IMR-90 (cell line): ENCODE results near the gene CDH2. TPM values are rescaled to one million over a fixed set of nuclear protein-coding genes. Genes with fewer than 3 reads are reported as not detected.

Experiments
- ATAC-seq: fragments of 200-7000 bp; cut with Tn5 transposase; 2 replicates; pipeline ENCODE4 v1.9.1; 2020; ENCODE audit warnings: low read depth, mild to moderate bottlenecking, moderate library complexity
- BruUV-seq: library from RNA; stranded (reverse); fragments of 400-500 nt; replicated peaks from 2 replicates; lab custom pipeline; 2021; lab: Mats Ljungman, UMichigan
- CTCF ChIA-PET: fragments of 300-600 bp; formaldehyde crosslinking; extraction: SDS; loops from one replicate; lab custom pipeline; 2021; ENCODE audit warnings: antibody characterized with exemption; lab: Yijun Ruan, JAX
- POLR2A ChIA-PET: fragments of 300-600 bp; sonication (Branson Sonifier 250); formaldehyde crosslinking; loops from one replicate; lab custom pipeline; 2022; ENCODE audit warnings: antibody characterized with exemption; ENCODE audit not compliant: unreplicated experiment; lab: Charles Lee
- DNase-seq: peaks from one replicate; pipeline ENCODE4 v3.0.0; 2013
- H2AFZ ChIP-seq: replicated peaks from 2 replicates; pipeline ENCODE3; 2013; ENCODE audit warnings: low read length, mild to moderate bottlenecking; ENCODE audit not compliant: poor library complexity
- H2AK5ac ChIP-seq: 2 replicates; pipeline ENCODE4 v1.6.1; 2013; ENCODE audit warnings: low read depth, low read length, inconsistent platforms
- H2AK9ac ChIP-seq: replicated peaks from 2 replicates; pipeline ENCODE3; 2013; ENCODE audit warnings: mild to moderate bottlenecking, low read depth, low read length, moderate library complexity; ENCODE audit not compliant: poor library complexity
- H2BK120ac ChIP-seq: 2 replicates; pipeline ENCODE4 v1.6.1; 2013; ENCODE audit warnings: low read depth, low read length, inconsistent platforms
- H2BK15ac ChIP-seq: 3 replicates; pipeline ENCODE4 v1.6.1; 2013; ENCODE audit warnings: low read depth, low read length, inconsistent platforms
- H2BK20ac ChIP-seq: 2 replicates; pipeline ENCODE4 v1.6.1; 2013; ENCODE audit warnings: low read depth, mild to moderate bottlenecking, inconsistent platforms, low read length, moderate library complexity
- H2BK5ac ChIP-seq: 2 replicates; pipeline ENCODE4 v1.6.1; 2013; ENCODE audit warnings: mild to moderate bottlenecking, low read depth, low read length, inconsistent platforms; ENCODE audit not compliant: poor library complexity, severe bottlenecking
- H3K14ac ChIP-seq: replicated peaks from 2 replicates; pipeline ENCODE4 v1.6.1; 2013; ENCODE audit warnings: low read depth, low read length, inconsistent platforms
- H3K18ac ChIP-seq: 2 replicates; pipeline ENCODE4 v1.6.1; 2013; ENCODE audit warnings: low read depth, low read length, control low read depth
- H3K23ac ChIP-seq: 2 replicates; pipeline ENCODE4 v1.6.1; 2013; ENCODE audit warnings: low read depth, low read length, inconsistent platforms
- H3K27ac ChIP-seq: 2 replicates; pipeline ENCODE4 v1.5.1; 2013; ENCODE audit warnings: mild to moderate bottlenecking, control low read depth, low read length; ENCODE audit not compliant: insufficient read depth
- H3K27me3 ChIP-seq: 2 replicates; pipeline ENCODE4 v1.6.1; 2013; ENCODE audit warnings: low read length; ENCODE audit not compliant: control insufficient read depth, insufficient read depth
- H3K36me3 ChIP-seq: 2 replicates; pipeline ENCODE4 v1.6.1; 2013; ENCODE audit warnings: low read length, mixed read lengths; ENCODE audit not compliant: control insufficient read depth, insufficient read depth
- H3K4ac ChIP-seq: 2 replicates; pipeline ENCODE4 v1.6.1; 2013; ENCODE audit warnings: low read depth, low read length, inconsistent platforms
- H3K4me1 ChIP-seq: 2 replicates; pipeline ENCODE4 v1.6.1; 2013; ENCODE audit warnings: low read length, mixed read lengths; ENCODE audit not compliant: control insufficient read depth, insufficient read depth
- H3K4me2 ChIP-seq: 2 replicates; pipeline ENCODE4 v1.6.1; 2013; ENCODE audit warnings: low read depth, mild to moderate bottlenecking, control low read depth, low read length, moderate library complexity
- H3K4me3 ChIP-seq: 2 replicates; pipeline ENCODE4 v1.5.1; 2013; ENCODE audit warnings: low read depth, mild to moderate bottlenecking, control low read depth, low read length, moderate library complexity; ENCODE audit not compliant: insufficient read depth
- H3K56ac ChIP-seq: 2 replicates; pipeline ENCODE4 v1.6.1; 2013; ENCODE audit warnings: low read length, inconsistent platforms; ENCODE audit not compliant: insufficient read depth; ENCODE audit errors: extremely low read depth
- H3K79me1 ChIP-seq, 2 experiments: 2 replicates each; pipeline ENCODE4 v1.6.1; 2013; ENCODE audit warnings: low read length in 2 of 2, inconsistent platforms in 1 of 2, low read depth in 1 of 2
- H3K9ac ChIP-seq: 2 replicates; pipeline ENCODE4 v1.6.1; 2013; ENCODE audit warnings: low read depth, low read length, control low read depth
- H3K9me1 ChIP-seq: 2 replicates; pipeline ENCODE4 v1.6.1; 2013; ENCODE audit warnings: low read length, inconsistent platforms; ENCODE audit not compliant: insufficient read depth
- H3K9me3 ChIP-seq: 2 replicates; pipeline ENCODE4 v1.6.1; 2013; ENCODE audit warnings: low read length; ENCODE audit not compliant: control insufficient read depth, insufficient read depth
- H4K20me1 ChIP-seq: 2 replicates; pipeline ENCODE4 v1.6.1; 2013; ENCODE audit warnings: low read length, inconsistent platforms; ENCODE audit not compliant: insufficient read depth
- H4K5ac ChIP-seq: 2 replicates; pipeline ENCODE4 v1.6.1; 2013; ENCODE audit warnings: mild to moderate bottlenecking, low read depth, low read length, control low read depth
- H4K8ac ChIP-seq, 2 experiments: 2 replicates each; pipeline ENCODE4 v1.6.1; 2013; ENCODE audit warnings: low read depth in 2 of 2, low read length in 2 of 2, control low read depth in 1 of 2, inconsistent platforms in 1 of 2
- H4K91ac ChIP-seq: 2 replicates; pipeline ENCODE4 v1.6.1; 2013; ENCODE audit warnings: low read depth, low read length, inconsistent platforms; ENCODE audit not compliant: insufficient read depth
- BHLHE40 ChIP-seq: fragments of 150-350 bp; IDR thresholded peaks from 2 replicates; pipeline ENCODE4 v1.6.1; 2016; ENCODE audit warnings: mild to moderate bottlenecking, low read depth, low read length
- CHD1 ChIP-seq: IDR thresholded peaks from 2 replicates; pipeline ENCODE4 v1.6.1; 2012; ENCODE audit warnings: low read depth, low read length, improper control_type of control experiment
- CTCF ChIP-seq: conservative IDR thresholded peaks from 2 replicates; pipeline ENCODE4 v1.5.1; 2012; ENCODE audit warnings: mild to moderate bottlenecking, low read depth, low read length, improper control_type of control experiment
- ELK1 ChIP-seq: fragments of 150-350 bp; IDR thresholded peaks from 2 replicates; pipeline ENCODE4 v1.6.1; 2016; ENCODE audit warnings: low read depth, mild to moderate bottlenecking, low read length, moderate library complexity, borderline replicate concordance
- FOS ChIP-seq: fragments of 150-350 bp; IDR thresholded peaks from 2 replicates; pipeline ENCODE4 v1.6.1; 2016; ENCODE audit warnings: low read depth, low read length
- MAFK ChIP-seq: IDR thresholded peaks from 2 replicates; pipeline ENCODE4 v1.6.1; 2012; ENCODE audit warnings: low read depth, low read length, improper control_type of control experiment
- MAZ ChIP-seq: IDR thresholded peaks from 2 replicates; pipeline ENCODE4 v1.6.1; 2012; ENCODE audit warnings: low read depth, mild to moderate bottlenecking, low read length, improper control_type of control experiment, moderate library complexity, borderline replicate concordance
- MXI1 ChIP-seq: IDR thresholded peaks from 2 replicates; pipeline ENCODE4 v1.6.1; 2012; ENCODE audit warnings: low read depth, mild to moderate bottlenecking, low read length, moderate library complexity, borderline replicate concordance
- NFE2L2 ChIP-seq: fragments of 150-350 bp; IDR thresholded peaks from 2 replicates; pipeline ENCODE4 v1.6.1; 2016; ENCODE audit warnings: low read depth, mild to moderate bottlenecking, low read length
- POLR2A ChIP-seq: IDR thresholded peaks from 2 replicates; pipeline ENCODE4 v1.6.1; 2012; ENCODE audit warnings: mild to moderate bottlenecking, low read depth, low read length
- RAD21 ChIP-seq: IDR thresholded peaks from 2 replicates; pipeline ENCODE4 v1.6.1; 2012; ENCODE audit warnings: low read length, improper control_type of control experiment
- RCOR1 ChIP-seq: IDR thresholded peaks from 2 replicates; pipeline ENCODE4 v1.6.1; 2012; ENCODE audit warnings: mild to moderate bottlenecking, low read length, improper control_type of control experiment; ENCODE audit not compliant: insufficient replicate concordance
- RFX5 ChIP-seq: IDR thresholded peaks from 2 replicates; pipeline ENCODE4 v1.8.0; 2012; ENCODE audit warnings: low read depth, mild to moderate bottlenecking, low read length, moderate library complexity
- SMC3 ChIP-seq: fragments of 150-350 bp; IDR thresholded peaks from 2 replicates; pipeline ENCODE4 v1.6.1; 2016; ENCODE audit warnings: low read depth, mild to moderate bottlenecking, antibody characterized with exemption, low read length, moderate library complexity
- USF2 ChIP-seq: fragments of 150-350 bp; IDR thresholded peaks from 2 replicates; pipeline ENCODE4 v1.6.1; 2017; ENCODE audit warnings: mild to moderate bottlenecking, antibody characterized with exemption, low read length, low read depth
- WGBS, 2 experiments: methylation state at CpG; one replicate each; pipeline versions ENCODE4 v1.1.5 to v1.1.7; 2013; ENCODE audit warnings: missing lambda C conversion rate in 2 of 2; ENCODE audit not compliant: insufficient read length in 1 of 2; ENCODE audit errors: extremely low coverage in 2 of 2; 5-methylcytosine and 5-hydroxymethylcytosine counted together
- dilution Hi-C: fragments of 300-500 bp; cut with HindIII; formaldehyde crosslinking; loops from one replicate; pipeline ENCODE4 v1.14.3; 2018; ENCODE audit warnings: low sequenced_read_pairs; ENCODE audit not compliant: unreplicated experiment
- in situ Hi-C: fragments of 300-500 bp; cut with MboI; formaldehyde crosslinking; loops from 3 replicates; pipeline ENCODE4 v1.14.3; 2019; ENCODE audit warnings: low sequenced_read_pairs, inconsistent platforms, mixed read lengths
- intact Hi-C: fragments of 100-400 bp; cut with micrococcal nuclease; formaldehyde crosslinking; loops from 2 replicates; pipeline ENCODE4 v1.10.0; 2022
- polyA plus RNA-seq, 3 experiments: library from polyadenylated mRNA; depleted of rRNA; stranded (reverse); fragments of >200 nt; gene quantifications; 2 replicates each; pipeline ENCODE4 v1.2.3, GENCODE V29; 2012; ENCODE audit warnings: low replicate concordance in 1 of 3
- total RNA-seq: library from RNA; depleted of rRNA; stranded (reverse); fragments of >200 nt; gene quantifications from 2 replicates; pipeline ENCODE4 v1.2.3, GENCODE V29; 2012

Gene CDH2
- total and polyA plus RNA-seq, 2 of the 4 experiments (the other 2 are of a cell fraction): 55.6 to 111 TPM

GRCh38 chr18:28004606-28005005 lies 172.3 kb downstream of the CDH2 start:
- no peak overlapping the region for H4K5ac ChIP-seq
- H4K20me1 ChIP-seq: no peaks in the 10 kb centered on the region
- no peak overlapping the region for H2BK5ac ChIP-seq
- H3K4me3 ChIP-seq: no peak overlapping the region
- no peak overlapping the region for H4K8ac ChIP-seq
- no peaks in the 10 kb centered on the region for H3K27me3 ChIP-seq
- no peak overlapping the region for H4K91ac ChIP-seq
- no peak overlapping the region for H2BK20ac ChIP-seq
- H2AK5ac ChIP-seq: no peak overlapping the region
- H3K27ac ChIP-seq: no peak overlapping the region
- CTCF ChIA-PET: no interaction called here
- ATAC-seq (no peak), DNase-seq (no peak)
- no peak overlapping the region for H3K14ac ChIP-seq
- no peak overlapping the region for H3K18ac ChIP-seq
- POLR2A ChIA-PET: no interaction called here
- peaks cover 2% of the 10 kb centered on the region for H3K4me1 ChIP-seq
- intact Hi-C loops (no loop called here), in situ Hi-C loops (no loop called here), dilution Hi-C loops (no loop called here)
- no peak overlapping the region for H3K9ac ChIP-seq
- BruUV-seq: no TSS peak
- H3K79me1 ChIP-seq: peaks cover 0 to 3% of the 10 kb centered on the region in 2 experiments; a peak in 1 of 4 replicates
- H2BK15ac ChIP-seq: no peak overlapping the region
- TF ChIP-seq BHLHE40: no peak
- TF ChIP-seq RCOR1: no peak
- no peak for TF ChIP-seq RFX5
- no peak for TF ChIP-seq CTCF
- TF ChIP-seq RAD21: no peak
- TF ChIP-seq ELK1: no peak
- TF ChIP-seq FOS: no peak
- no peak for TF ChIP-seq MXI1
- TF ChIP-seq USF2: no peak
- no peak for TF ChIP-seq CHD1
- TF ChIP-seq SMC3: no peak
- TF ChIP-seq POLR2A: no peak
- TF ChIP-seq MAFK: no peak
- TF ChIP-seq MAZ: no peak
- TF ChIP-seq NFE2L2: no peak
- H2BK120ac ChIP-seq: no peak overlapping the region
- H3K23ac ChIP-seq: no peak overlapping the region
- H3K36me3 ChIP-seq: peaks cover 4% of the 10 kb centered on the region; the same call in 1 of the 2 replicates
- no CpG with 5 or more reads among the region's 1 CpG for WGBS, 2 experiments
- no peak overlapping the region for H2AFZ ChIP-seq
- H3K4me2 ChIP-seq: no peak overlapping the region; the same call in 1 of the 2 replicates
- H3K56ac ChIP-seq: no peak overlapping the region
- H3K4ac ChIP-seq: no peak overlapping the region
- no peak overlapping the region for H2AK9ac ChIP-seq
- H3K9me3 ChIP-seq: no peaks in the 10 kb centered on the region
- H3K9me1 ChIP-seq: peaks cover 5% of the 10 kb centered on the region; the same call in 1 of the 2 replicates
